ENCODE measurements around the gene ACAD10. TPM values are rescaled to one million over a fixed set of nuclear protein-coding genes. Genes with fewer than 3 reads are reported as not detected.
A peak's percentile ranks its signal among the peaks of the same experiment; 100 is the strongest.

Gene ACAD10
- total and polyA plus RNA-seq, 10 of the 15 experiments (the other 5 are each of a cell fraction or from before 2014, with no cell fraction given) = 2.9 to 21.9 (median 17.5) TPM

- FAIRE-seq = no peak
- TF ChIP-seq, protein P1, sequence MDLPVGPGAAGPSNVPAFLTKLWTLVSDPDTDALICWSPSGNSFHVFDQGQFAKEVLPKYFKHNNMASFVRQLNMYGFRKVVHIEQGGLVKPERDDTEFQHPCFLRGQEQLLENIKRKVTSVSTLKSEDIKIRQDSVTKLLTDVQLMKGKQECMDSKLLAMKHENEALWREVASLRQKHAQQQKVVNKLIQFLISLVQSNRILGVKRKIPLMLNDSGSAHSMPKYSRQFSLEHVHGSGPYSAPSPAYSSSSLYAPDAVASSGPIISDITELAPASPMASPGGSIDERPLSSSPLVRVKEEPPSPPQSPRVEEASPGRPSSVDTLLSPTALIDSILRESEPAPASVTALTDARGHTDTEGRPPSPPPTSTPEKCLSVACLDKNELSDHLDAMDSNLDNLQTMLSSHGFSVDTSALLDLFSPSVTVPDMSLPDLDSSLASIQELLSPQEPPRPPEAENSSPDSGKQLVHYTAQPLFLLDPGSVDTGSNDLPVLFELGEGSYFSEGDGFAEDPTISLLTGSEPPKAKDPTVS (IDR thresholded peaks at IDR 0.05; ENCODE audit: low read depth, low read length) = no peak
- TF ChIP-seq, protein P2, sequence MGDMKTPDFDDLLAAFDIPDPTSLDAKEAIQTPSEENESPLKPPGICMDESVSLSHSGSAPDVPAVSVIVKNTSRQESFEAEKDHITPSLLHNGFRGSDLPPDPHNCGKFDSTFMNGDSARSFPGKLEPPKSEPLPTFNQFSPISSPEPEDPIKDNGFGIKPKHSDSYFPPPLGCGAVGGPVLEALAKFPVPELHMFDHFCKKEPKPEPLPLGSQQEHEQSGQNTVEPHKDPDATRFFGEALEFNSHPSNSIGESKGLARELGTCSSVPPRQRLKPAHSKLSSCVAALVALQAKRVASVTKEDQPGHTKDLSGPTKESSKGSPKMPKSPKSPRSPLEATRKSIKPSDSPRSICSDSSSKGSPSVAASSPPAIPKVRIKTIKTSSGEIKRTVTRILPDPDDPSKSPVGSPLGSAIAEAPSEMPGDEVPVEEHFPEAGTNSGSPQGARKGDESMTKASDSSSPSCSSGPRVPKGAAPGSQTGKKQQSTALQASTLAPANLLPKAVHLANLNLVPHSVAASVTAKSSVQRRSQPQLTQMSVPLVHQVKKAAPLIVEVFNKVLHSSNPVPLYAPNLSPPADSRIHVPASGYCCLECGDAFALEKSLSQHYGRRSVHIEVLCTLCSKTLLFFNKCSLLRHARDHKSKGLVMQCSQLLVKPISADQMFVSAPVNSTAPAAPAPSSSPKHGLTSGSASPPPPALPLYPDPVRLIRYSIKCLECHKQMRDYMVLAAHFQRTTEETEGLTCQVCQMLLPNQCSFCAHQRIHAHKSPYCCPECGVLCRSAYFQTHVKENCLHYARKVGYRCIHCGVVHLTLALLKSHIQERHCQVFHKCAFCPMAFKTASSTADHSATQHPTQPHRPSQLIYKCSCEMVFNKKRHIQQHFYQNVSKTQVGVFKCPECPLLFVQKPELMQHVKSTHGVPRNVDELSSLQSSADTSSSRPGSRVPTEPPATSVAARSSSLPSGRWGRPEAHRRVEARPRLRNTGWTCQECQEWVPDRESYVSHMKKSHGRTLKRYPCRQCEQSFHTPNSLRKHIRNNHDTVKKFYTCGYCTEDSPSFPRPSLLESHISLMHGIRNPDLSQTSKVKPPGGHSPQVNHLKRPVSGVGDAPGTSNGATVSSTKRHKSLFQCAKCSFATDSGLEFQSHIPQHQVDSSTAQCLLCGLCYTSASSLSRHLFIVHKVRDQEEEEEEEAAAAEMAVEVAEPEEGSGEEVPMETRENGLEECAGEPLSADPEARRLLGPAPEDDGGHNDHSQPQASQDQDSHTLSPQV (IDR thresholded peaks at IDR 0.05) = no peak
- no peak for TF ChIP-seq ZNF687 (IDR thresholded peaks at IDR 0.05)
- no peak for TF ChIP-seq YBX1 (IDR thresholded peaks at IDR 0.05)
- TF ChIP-seq SREBF1 (IDR thresholded peaks at IDR 0.05; ENCODE audit: low read length) = no peak
- TF ChIP-seq, protein P3, sequence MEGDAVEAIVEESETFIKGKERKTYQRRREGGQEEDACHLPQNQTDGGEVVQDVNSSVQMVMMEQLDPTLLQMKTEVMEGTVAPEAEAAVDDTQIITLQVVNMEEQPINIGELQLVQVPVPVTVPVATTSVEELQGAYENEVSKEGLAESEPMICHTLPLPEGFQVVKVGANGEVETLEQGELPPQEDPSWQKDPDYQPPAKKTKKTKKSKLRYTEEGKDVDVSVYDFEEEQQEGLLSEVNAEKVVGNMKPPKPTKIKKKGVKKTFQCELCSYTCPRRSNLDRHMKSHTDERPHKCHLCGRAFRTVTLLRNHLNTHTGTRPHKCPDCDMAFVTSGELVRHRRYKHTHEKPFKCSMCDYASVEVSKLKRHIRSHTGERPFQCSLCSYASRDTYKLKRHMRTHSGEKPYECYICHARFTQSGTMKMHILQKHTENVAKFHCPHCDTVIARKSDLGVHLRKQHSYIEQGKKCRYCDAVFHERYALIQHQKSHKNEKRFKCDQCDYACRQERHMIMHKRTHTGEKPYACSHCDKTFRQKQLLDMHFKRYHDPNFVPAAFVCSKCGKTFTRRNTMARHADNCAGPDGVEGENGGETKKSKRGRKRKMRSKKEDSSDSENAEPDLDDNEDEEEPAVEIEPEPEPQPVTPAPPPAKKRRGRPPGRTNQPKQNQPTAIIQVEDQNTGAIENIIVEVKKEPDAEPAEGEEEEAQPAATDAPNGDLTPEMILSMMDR (IDR thresholded peaks at IDR 0.05 in 2 of 3, conservative IDR thresholded peaks at IDR 0.05 in 1 of 3; ENCODE audit: control insufficient read depth in 2 of 3, extremely low read depth in 1 of 3, insufficient read depth in 1 of 3, low read depth in 3 of 3, low read length in 3 of 3) = peak; percentile 27 to 51 (median 40); a peak in 4 of 6 replicates
- no peak for TF ChIP-seq TBL1XR1 (IDR thresholded peaks at IDR 0.05; ENCODE audit: low read depth, low read length)
- TF ChIP-seq RAD21 (IDR thresholded peaks at IDR 0.05; ENCODE audit: insufficient read depth, low read depth, low read length) = peak; percentile 67
- TF ChIP-seq SIX5 (IDR thresholded peaks at IDR 0.05; ENCODE audit: low read depth, low read length, severe bottlenecking) = no peak
- TF ChIP-seq CBX5 (IDR thresholded peaks at IDR 0.05; ENCODE audit: low read depth) = no peak
- no peak for TF ChIP-seq IKZF2 (IDR thresholded peaks at IDR 0.05)
- no peak for TF ChIP-seq ZNF24 (IDR thresholded peaks at IDR 0.05)
Observed at GRCh38 chr12:111673503-111673902, 12.3 kb upstream of the ACAD10 start.

More at GRCh38 chr12:111673503-111673902, 12.3 kb upstream of the ACAD10 start:
- in situ Hi-C loops (cut with MboI) = no loop called here
- POLR2A ChIA-PET = interaction anchor here (0.9 kb wide), 1 partner anchor 13 kb away, joined by 4 read pairs; the partner anchor contains the start of genes ACAD10 and BRAP
- intact Hi-C loops (cut with micrococcal nuclease; ENCODE audit: unreplicated experiment) = loop anchor here (10.0 kb wide), 2 partner anchors 129 to 339 kb away; no protein-coding TSS in a partner anchor
- Histone ChIP-seq H3K4me3 (no peak overlapping the region), H4K20me1 (ENCODE audit: control insufficient read depth, insufficient read depth) (no peaks in the 10 kb centered on the region), H3K4me1 (ENCODE audit: control insufficient read depth, insufficient read depth, low read length) (no peaks in the 10 kb centered on the region), H3K9ac (ENCODE audit: control insufficient read depth, insufficient read depth, low read length) (no peak overlapping the region), H3K79me2 (ENCODE audit: control insufficient read depth, insufficient read depth, low read length) (no peaks in the 10 kb centered on the region), H2AFZ (ENCODE audit: control insufficient read depth, low read depth, low read length) (no peak overlapping the region), H3K27me3 (replicated peaks in 1 of 2; ENCODE audit: control insufficient read depth in 2 of 2, insufficient read depth in 2 of 2, low read length in 1 of 2) (no peaks in the 10 kb centered on the region), H3K4me2 (ENCODE audit: control insufficient read depth, insufficient read depth) (no peak overlapping the region), H3K9me3 (replicated peaks; ENCODE audit: control insufficient read depth, insufficient read depth, low read length) (no peaks in the 10 kb centered on the region), H3K36me3 (ENCODE audit: control insufficient read depth in 2 of 2, insufficient read depth in 2 of 2, low read length in 1 of 2) (peaks cover 4 to 23% of the 10 kb centered on the region in 2 experiments; a peak in 3 of 4 replicates), H3K27ac (ENCODE audit: control insufficient read depth, insufficient read depth) (no peak overlapping the region)
- CTCF ChIA-PET = interaction anchor here (0.8 to 3.7 kb wide), 11 partner anchors 10 to 342 kb away, joined by 3 to 19 read pairs (median 6); partner anchors contain the start of genes ACAD10 and BRAP
- BruUV-seq (replicated peaks) = no TSS peak
- SMC1A ChIA-PET (ENCODE audit: uncharacterized antibody, unreplicated experiment) = interaction anchor here (0.6 to 1.6 kb wide), 4 partner anchors 11 to 249 kb away, joined by 3 to 4 read pairs (median 4); no protein-coding TSS in a partner anchor
- DNase-seq (ENCODE audit: low read depth, low spot score) (no peak), ATAC-seq (peak; percentile 52; the same call in 1 of the 3 replicates)
- RAD21 ChIA-PET (ENCODE audit: unreplicated experiment) = interaction anchor here (0.5 to 2.0 kb wide), 6 partner anchors 12 to 277 kb away, joined by 3 to 13 read pairs (median 4); partner anchors contain the start of genes ACAD10 and BRAP
- WGBS (ENCODE audit: insufficient coverage, insufficient replicate concordance, low lambda C conversion rate, missing lambda C conversion rate) = 85% methylated on average over 3 of the region's 3 CpGs
